NCI-H345 treated with DMSO at 0.1 percent for 48 hours (cell line): ENCODE data around the gene ANKRD12.
A peak's percentile ranks its signal among the peaks of the same experiment; 100 is the strongest.

Experiments
- DNase-seq: peaks from one replicate; lab custom pipeline; 2025; ENCODE audit not compliant: unreplicated experiment; lab: John Stamatoyannopoulos, UW

Gene ANKRD12

DNA sequence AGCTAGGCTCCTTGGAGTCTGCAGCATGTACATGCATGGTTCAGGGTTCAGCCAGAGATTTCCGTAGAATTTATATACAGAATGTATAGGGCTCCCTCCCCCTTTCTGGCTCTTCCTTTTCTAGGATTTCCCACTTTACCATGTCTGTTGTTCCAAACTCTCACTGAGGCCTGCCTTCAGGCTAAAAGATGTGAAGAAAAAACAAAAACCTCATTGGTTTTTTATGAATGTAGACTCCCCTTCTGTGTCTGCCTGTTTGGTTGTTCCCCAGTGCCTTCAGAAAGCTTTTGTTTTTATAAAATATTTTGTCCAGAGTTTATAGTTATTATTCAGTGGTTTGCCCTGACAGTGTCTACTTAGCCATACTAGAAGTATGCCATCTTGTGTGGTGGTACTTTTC, 30.5 kb upstream of the ANKRD12 start:
- DNase-seq, result no peak

GRCh38 chr18:9106800-9107584, 29.6 kb upstream of the ANKRD12 start:
- DNase-seq, result no peak

GRCh38 chr18:9108911-9109310, 27.7 kb upstream of the ANKRD12 start:
- DNase-seq, result no peak

GRCh38 chr18:9109523-9109922, 27.1 kb upstream of the ANKRD12 start:
- no peak for DNase-seq

DNA sequence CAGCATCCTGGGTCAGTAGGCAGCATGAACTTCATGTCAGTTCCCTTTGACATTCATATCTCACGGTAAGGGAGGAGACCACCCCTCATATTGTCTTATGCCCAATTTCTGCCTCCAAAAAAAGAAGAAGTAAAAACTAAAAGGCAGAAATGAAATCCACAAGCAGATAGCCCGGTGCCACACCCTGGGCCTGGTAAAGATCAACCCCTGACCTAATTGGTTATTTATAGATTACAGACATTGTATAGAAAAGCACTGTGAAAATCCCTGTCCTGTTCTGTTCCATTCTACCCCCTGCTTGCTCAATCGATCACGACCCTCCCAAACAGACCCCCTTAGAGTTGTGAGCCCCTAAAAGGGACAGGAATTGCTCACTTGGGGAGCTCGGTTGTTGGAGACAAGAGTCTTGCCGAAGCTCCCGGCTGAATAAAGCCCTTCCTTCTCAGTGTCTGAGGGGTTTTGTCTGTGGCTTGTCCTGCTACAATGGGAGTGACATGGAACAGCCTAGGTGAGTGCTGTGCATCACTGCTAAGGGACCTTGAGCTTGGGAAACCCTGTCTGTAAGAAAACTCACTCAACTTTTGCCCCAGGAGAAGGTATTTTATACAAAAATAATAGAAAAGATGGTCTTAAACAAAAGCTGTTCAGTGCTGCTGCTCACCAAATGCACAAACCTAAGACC, 23.0 kb upstream of the ANKRD12 start:
- DNase-seq, result no peak

DNA sequence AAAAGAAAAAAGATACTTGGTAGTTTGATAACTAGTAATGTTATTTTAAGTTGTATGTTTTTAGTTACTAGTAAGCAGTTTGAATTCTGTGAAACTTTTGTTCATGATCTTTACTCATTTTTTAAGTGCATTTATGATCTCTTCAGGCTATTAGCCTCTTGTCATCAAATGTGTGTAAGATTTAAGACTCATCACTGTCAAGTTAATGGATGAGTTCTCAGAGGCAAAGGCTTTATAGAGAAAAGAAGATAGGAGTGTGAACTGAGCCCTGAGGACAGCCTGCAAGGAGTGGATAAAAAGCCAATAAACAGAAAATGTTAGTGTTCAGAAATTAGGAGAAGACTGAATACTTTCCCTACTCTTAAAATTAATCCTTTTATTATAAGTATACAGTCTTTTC, 20.6 kb upstream of the ANKRD12 start:
- no peak for DNase-seq

DNA sequence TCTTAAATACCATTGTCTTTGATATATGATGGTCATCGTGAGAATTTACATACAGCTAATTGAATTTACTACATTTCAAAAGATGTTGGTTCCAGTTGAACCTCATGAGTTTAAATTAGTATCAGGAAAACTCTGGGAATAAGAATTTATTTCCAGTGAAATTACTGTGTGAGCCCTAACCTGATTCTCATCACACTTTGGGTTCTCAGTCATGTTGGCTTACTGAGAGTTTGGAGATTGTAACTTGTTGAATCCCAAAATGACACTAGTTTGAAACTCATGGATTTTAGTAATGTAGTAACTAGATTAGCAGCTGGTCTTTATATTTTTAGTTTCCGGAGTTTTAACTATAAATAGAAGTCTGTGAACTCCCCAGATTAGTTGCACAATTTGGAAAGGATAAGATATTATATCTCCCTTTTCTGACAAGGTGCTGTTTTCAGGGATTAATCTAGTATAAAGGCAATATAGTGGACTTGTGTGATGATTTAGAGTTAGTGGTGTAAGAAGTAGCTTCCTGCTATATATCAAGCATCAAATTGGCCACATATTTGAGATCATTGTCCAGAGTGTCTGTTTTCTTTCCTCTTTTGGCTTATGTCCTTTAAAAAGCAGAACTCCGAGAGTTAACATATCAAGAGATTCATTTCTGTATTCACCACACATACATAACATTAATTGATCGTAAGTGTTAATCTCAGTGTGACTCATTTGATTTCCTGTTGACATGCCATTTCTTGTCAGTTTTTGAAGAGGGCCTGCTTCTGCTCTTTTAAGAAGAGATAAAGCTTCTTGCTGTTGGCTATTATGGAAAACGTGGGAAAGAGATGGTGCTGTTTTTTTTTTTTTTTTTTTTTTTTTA, 18.4 kb upstream of the ANKRD12 start:
- no peak for DNase-seq

DNA sequence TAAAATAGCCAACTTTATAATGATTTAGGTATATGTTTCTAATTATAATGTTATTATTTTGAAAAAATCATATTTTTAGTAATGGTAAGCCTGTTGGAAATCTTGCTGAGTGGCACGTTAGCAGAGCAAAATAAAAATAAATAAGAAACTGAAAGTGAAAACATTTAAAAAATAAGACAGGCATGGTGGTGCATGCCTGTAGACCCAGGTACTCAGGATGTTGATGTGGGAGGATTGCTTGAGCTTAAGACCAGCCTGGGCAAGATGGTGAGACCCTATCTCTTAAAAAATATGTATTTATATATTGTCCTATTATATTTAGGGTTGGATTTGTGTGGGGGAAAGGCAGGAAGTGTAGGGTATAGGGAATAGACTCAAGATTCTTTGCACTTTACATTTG, 15.8 kb upstream of the ANKRD12 start:
- no peak for DNase-seq

GRCh38 chr18:9123520-9123919, 13.1 kb upstream of the ANKRD12 start:
- no peak for DNase-seq

DNA sequence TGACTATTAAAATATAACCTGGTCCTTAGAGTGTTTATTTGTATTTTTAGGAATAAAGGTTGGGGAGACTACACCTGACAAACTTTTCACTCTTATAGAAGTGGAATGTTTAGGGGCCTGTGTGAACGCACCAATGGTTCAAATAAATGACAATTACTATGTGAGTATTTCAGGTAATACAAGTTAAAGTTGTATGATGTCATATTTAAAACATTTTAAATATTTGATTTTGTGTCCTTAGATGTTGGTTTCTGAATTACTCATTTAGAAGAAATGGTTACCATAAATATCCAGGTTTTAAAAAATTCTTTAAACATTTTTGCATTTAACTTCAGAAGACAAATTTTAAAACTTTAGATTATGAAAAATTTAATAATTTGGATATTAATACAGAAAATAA, 11.8 kb upstream of the ANKRD12 start:
- no peak for DNase-seq

DNA sequence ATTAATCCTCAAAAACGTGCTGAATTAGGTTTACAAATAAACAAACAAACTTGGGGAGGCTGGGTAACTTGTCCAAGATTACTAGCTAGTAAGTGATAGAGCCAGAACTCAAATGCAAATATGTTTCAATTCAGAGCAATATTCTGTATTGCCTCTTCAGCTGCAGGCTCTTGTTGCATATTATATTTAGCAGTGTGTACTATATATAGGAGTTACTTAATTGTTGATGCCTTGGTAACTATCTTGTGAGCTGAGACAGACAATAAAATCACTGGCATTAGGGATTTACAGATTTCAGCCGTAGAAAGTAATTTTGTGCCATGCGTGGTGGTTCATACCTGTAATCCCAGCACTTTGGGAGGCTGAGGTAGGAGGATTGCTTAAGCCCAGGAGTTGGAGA, 10.2 kb upstream of the ANKRD12 start:
- DNase-seq, result no peak

- DNase-seq, result no peak
Measured at GRCh38 chr18:9130195-9130594, 6.4 kb upstream of the ANKRD12 start.

DNA sequence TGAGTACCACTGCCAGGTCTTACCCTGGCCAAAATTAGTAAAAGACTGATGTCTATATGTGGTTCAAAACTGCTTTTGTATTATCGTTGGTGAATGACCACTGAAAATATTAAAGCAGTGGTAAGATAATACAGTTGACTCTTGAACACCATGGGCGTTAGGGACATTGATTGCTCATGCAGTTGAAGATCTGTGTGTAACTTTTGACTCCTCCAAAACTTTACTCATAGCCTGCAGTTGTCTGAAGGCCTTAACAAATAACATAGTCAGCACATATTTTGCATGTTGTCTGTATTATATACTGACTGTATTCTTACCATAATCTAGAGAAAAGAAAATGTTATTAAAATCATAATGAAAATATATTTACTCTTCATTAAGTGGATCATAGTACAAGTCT, 5.8 kb upstream of the ANKRD12 start:
- DNase-seq, result no peak

DNA sequence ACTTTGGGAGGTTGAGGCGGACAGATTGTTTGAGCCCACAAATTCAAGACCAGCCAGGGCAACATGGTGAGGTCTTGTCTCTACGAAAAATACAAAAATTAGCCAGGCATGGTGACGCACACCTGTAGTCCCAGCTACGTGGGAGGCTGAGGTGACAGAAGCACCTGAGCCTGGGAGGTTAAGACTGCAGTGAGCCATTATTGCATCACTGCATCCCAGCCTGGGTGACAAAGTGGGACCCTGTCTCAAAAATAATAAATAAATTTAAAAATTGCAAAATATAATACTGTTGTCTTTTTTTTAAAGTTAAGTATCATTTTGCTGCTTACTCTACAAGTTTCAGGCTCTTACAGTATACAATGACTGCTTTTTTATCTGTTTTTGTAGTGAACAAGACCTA, 4.0 kb upstream of the ANKRD12 start:
- DNase-seq, result no peak

- no peak for DNase-seq
Measured at GRCh38 chr18:9133225-9133624, 3.4 kb upstream of the ANKRD12 start.

DNA sequence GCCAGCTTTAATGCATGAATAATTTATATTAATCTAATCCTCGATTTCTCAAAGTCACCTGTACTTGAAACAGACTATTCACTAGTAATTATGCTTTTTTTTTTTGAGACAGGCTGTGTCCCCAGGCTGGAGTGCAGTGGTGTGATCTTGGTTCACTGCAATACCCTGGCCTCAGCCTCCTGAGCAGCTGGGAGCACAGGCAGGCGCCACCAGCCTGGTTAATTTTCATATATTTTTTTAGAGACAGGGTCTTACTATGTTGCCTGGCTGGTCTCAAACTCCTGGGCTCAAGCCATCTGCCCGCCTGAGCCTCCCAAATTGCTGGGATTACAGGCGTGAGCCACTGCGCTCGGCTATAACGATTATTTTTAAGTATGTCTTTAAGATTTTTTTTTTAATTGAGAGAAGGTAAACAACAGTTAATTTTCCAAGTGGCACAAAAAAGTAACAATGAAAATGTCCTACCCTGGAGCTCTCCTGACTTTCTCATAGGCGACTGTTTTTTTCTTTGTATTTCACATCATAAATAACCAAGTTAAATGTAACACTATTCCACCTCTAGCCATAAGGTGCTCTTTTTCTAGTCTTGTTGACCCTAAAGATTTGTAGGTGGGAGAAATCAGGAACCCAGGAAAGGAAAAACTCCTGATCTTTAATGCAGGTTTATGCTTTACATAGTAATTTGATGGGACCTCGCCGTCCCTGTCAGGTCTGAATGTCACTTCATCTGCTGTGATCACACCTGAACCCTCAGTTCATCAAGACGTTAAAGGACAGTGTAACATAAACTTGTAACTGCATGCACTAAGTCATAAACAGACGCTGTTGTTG, 1.3 kb upstream of the ANKRD12 start:
- DNase-seq, result no peak

DNA sequence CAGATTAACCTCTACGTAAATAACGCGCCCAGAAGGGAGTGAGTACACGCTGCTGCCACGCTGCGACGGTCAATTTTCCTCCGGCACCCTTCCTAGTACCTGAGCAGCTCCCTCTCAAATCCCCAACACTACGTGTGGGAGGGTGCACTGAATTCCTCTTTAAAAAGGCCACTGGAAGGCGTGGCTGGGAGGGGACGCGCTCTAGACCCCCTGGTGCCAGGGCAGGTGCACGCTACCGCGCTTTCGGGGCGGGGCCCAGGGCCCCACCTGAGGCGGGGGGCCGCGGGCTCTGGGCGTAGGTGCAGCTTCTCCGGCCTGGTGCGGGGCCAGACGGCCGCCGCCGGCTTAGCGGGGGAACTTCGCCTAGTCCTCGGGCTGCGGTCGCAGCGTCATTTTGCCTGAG, 668 bp upstream of the ANKRD12 start:
- peak; percentile 87 for DNase-seq

- DNase-seq, result peak; percentile 39
Measured at GRCh38 chr18:9137168-9138066, 836 bp downstream of the ANKRD12 start.

DNA sequence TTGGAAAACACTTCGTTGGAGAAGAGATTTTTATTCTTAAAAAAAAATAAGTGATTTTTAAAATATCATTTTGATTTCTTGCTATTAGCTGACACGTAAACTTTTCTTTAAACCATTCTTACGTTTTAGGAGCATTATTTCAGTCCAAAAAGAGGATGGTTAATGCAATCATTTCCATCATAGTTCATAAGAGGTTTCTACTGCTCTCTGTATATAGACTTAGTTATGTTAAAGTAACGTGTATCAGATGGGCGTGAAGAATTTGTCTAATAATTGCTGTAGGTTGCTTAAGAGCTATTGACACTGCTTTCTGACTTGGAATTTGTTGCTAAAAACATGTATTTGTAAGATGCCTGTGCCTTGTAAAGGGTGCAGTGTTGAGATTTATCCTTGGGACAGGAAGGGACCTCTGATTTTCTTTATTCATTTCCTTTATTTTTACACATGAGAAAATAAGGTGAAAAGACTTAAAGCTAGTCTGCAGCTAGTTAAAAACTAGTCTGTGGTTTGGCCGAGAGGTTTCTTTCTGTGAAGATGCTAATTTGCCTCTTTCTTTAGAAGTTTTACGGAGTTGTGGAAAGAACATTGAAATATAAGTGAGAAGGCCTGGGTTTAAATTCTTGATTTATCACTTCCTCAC, 2.9 kb downstream of the ANKRD12 start:
- no peak for DNase-seq
